Heart left ventricle (tissue), 16 donors: ENCODE data around the gene TRIM51. TPM values are rescaled to one million over a fixed set of nuclear protein-coding genes. Genes with fewer than 3 reads are reported as not detected.
A peak's percentile ranks its signal among the peaks of the same experiment; 100 is the strongest.
"Not testable (repeated sequence)": the region's sequence is repeated elsewhere in the genome, so short reads cannot be mapped to it uniquely, and the experiment has no call there.

Experiments used
- ATAC-seq, 4 donors: fragments of 200-7000 bp; cut with Tn5 transposase; one replicate each; pipeline ENCODE4 v1.9.1; 2020 to 2022; ENCODE audit warnings: moderate library complexity in 4 of 4, mild to moderate bottlenecking in 3 of 4, moderate number of reproducible peaks in 1 of 4
- DNase-seq, 5 donors: peaks; one replicate each; pipeline ENCODE4 v3.0.0-alpha.2; 2020
- H3K27ac ChIP-seq, 12 donors: fragments of 200-600 bp; sonication (generic) in 4 of 12; one replicate each; pipeline versions ENCODE4 v1.5.0 to v1.8.0; 2016 to 2022; ENCODE audit warnings: mild to moderate bottlenecking in 2 of 12
- H3K27me3 ChIP-seq, 9 donors: fragments of 200-600 bp; sonication (generic) in 2 of 9; one replicate each; pipeline versions ENCODE4 v1.5.1 to v1.8.0; 2016 to 2022; ENCODE audit warnings: mild to moderate bottlenecking in 3 of 9
- H3K36me3 ChIP-seq, 9 donors: fragments of 200-600 bp; sonication (generic) in 2 of 9; one replicate each; pipeline versions ENCODE4 v1.5.0 to v1.8.0; 2018 to 2022; ENCODE audit warnings: mild to moderate bottlenecking in 2 of 9
- H3K4me1 ChIP-seq, 12 donors: fragments of 200-600 bp; sonication (generic) in 4 of 12; one replicate each; pipeline versions ENCODE4 v1.5.0 to v1.8.0; 2016 to 2022; ENCODE audit warnings: mild to moderate bottlenecking in 3 of 12
- H3K4me3 ChIP-seq, 12 donors: fragments of 200-600 bp; sonication (generic) in 4 of 12; one replicate each; pipeline versions ENCODE4 v1.5.0 to v1.8.0; 2017 to 2022; ENCODE audit warnings: mild to moderate bottlenecking in 9 of 12, moderate library complexity in 4 of 12
- H3K9me3 ChIP-seq, 12 donors: fragments of 200-600 bp; sonication (generic) in 4 of 12; one replicate each; pipeline versions ENCODE4 v1.5.0 to v1.8.0; 2016 to 2022; ENCODE audit warnings: mild to moderate bottlenecking in 1 of 12
- POLR2A ChIP-seq, 2 donors: fragments of 450-650 bp; IDR thresholded peaks; one replicate each; pipeline ENCODE4 v1.6.1; 2017; ENCODE audit warnings: antibody characterized with exemption in 2 of 2, mild to moderate bottlenecking in 2 of 2, moderate library complexity in 2 of 2
- WGBS, 4 donors: extraction: QIAGEN DNeasy Blood & Tissue Kit in 2 of 4; methylation state at CpG; one replicate each; pipeline versions ENCODE4 v1.1.5 to v1.1.7; 2013 to 2018; 5-methylcytosine and 5-hydroxymethylcytosine counted together
- intact Hi-C, 10 donors: fragments of 100-400 bp; cut with DNase I; formaldehyde crosslinking; loops; one replicate each; pipeline versions ENCODE4 v1.11.1 to v1.14.2; 2022
- polyA plus RNA-seq, 2 donors: library from polyadenylated mRNA; stranded (reverse); fragments of 200-250 nt; gene quantifications; one replicate each; pipeline ENCODE4 v1.2.3, GENCODE V29; 2013
- total RNA-seq, 9 donors: library from RNA; depleted of rRNA in 2 of 9; stranded (reverse); fragments of >200 nt in 2 of 9; fragmentation: NEBNext Ultra II Directional in 3 of 9; extraction: Animal tissue kit (Norgen Biotek cat#: 25700) in 3 of 9; gene quantifications; one replicate each; pipeline versions ENCODE4 v1.1.0 to v1.2.4, GENCODE V29; 2016 to 2023
- TF ChIP-seq, protein P1 (sequence below), 12 donors: fragments of 200-600 bp; sonication (generic) in 4 of 12; IDR thresholded peaks; one replicate each; pipeline versions ENCODE4 v1.5.0 to v1.8.0; 2018 to 2022; ENCODE audit warnings: antibody characterized with exemption in 12 of 12, mild to moderate bottlenecking in 5 of 12
- donor health status: ischemic (EF 13 %, LVEDD 7.1; RV severe dilation, severe dysfunction).
- donor health status: healthy with polysubstance abuse.
- donor health status: DM: no; HTN: yes; CAD: no.
- donor health status: DM: no; HTN: no; CAD: no.
- donor health status: ischemic (EF 25% LVEDD 6.9; RV normal size, moderate dysfunction).
- donor health status: ischemic (EF 25% LVEDD 5.7; RV mildly dilated, moderate dysfunction).
- donor health status: healthy.
- donor health status: DM: yes; HTN: yes; CAD: no.
- donor health status: ischemic (EF 35%, LVEDD 5.7; RV mildly dilated, moderate dysfunction).
- donor health status: nonischemic (EF 11% LVEDD 7.7; RV severe dilation, severe dysfunction).
- donor health status: DM: yes; HTN: yes; CAD: no.
- donor health status: PGD.
- donor health status: ischemic (EF 29% LVEDD 5.4; RV normal size, mild dysfunction).
- donor health status: nonischemic (EF 23%, LVEDD 6.1; RV moderate dilation, normal function).

Gene TRIM51
- total and polyA plus RNA-seq, 11 donors, result not detected

DNA sequence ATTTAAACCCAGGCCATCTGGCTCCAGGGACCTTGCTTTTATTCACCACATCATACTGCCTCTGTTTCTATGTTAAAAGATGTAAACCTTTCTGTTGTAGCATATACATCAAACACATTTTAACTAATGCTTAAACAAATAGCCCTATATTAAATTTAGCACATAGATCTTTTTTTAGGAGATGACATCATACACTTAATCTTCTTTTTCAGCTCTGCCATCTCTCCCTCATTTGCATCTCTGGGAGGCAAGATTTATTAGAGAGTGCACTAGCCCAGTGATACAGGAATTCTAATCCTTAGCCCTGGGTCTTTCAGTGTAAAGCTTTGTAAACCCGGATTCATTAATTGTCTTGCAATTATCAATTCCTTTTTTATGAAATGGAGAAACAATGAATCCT is 31.0 kb upstream of the TRIM51 start:
- no peak for DNase-seq
- Histone ChIP-seq H3K4me1 (no peaks in the 10 kb centered on the region), H3K27ac (no peak overlapping the region), H3K4me3 (no peak overlapping the region), H3K27me3 (no peaks in the 10 kb centered on the region), H3K36me3 (no peaks in the 10 kb centered on the region), H3K9me3 (no peaks in the 10 kb centered on the region)
- 68 to 83% (median 72%) methylated on average over 1 of the region's 1 CpG for WGBS, 4 donors
- intact Hi-C loops, result no loop called here
- no peak for ATAC-seq
- no peak for TF ChIP-seq POLR2A (IDR thresholded peaks at IDR 0.05)
- TF ChIP-seq, protein P1, sequence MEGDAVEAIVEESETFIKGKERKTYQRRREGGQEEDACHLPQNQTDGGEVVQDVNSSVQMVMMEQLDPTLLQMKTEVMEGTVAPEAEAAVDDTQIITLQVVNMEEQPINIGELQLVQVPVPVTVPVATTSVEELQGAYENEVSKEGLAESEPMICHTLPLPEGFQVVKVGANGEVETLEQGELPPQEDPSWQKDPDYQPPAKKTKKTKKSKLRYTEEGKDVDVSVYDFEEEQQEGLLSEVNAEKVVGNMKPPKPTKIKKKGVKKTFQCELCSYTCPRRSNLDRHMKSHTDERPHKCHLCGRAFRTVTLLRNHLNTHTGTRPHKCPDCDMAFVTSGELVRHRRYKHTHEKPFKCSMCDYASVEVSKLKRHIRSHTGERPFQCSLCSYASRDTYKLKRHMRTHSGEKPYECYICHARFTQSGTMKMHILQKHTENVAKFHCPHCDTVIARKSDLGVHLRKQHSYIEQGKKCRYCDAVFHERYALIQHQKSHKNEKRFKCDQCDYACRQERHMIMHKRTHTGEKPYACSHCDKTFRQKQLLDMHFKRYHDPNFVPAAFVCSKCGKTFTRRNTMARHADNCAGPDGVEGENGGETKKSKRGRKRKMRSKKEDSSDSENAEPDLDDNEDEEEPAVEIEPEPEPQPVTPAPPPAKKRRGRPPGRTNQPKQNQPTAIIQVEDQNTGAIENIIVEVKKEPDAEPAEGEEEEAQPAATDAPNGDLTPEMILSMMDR (IDR thresholded peaks at IDR 0.05), result no peak

DNA sequence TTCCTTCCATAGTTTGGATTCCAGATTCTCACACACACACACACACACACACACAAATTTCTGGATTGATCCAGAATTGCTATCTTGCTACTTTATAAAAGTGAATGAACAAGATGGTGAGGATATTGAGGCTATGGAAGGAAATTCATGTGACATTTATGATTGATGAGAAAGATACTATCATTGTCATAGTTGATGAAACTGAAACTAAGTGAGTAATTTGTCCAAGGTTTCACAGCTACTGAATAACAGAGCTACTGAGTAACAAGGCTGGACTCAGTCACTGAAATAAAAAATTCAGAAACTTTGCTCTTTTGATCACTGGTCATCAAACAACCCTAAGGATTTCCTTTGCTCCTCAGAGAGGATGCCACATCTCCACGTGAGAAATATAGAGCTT is 28.4 kb upstream of the TRIM51 start:
- DNase-seq (no peak), ATAC-seq (no peak)
- no peaks in the 10 kb centered on the region for H3K4me1 ChIP-seq
- TF ChIP-seq POLR2A (IDR thresholded peaks at IDR 0.05), result no peak
- TF ChIP-seq, protein P1 (IDR thresholded peaks at IDR 0.05), result no peak
- H3K36me3 ChIP-seq, result no peaks in the 10 kb centered on the region
- no peak overlapping the region for H3K4me3 ChIP-seq
- 4 to 25% (median 8%) methylated on average over 1 of the region's 1 CpG for WGBS, 4 donors
- no peak overlapping the region for H3K27ac ChIP-seq
- no peaks in the 10 kb centered on the region for H3K9me3 ChIP-seq
- no peaks in the 10 kb centered on the region for H3K27me3 ChIP-seq
- intact Hi-C loops, result no loop called here

DNA sequence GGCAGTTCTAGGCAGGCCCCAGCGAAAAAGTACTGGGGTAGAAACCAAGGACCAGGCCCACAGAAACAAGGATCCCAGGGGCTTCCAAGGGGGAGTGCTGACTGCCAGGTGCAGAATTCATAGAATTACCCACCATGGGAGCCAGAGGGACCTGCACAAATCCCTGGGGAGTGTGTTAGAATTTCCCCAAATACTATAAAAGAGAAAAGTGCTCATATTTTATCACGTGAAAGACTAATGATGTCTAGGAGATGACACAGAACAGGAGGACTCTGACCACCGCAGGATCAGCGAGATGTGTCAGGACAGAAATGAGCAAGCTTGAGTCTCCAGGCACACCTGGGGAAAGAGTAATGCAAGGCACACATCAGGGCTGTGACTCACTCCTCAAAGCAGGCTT is 15.7 kb upstream of the TRIM51 start:
- H3K27me3 ChIP-seq, intact Hi-C loops, H3K36me3 ChIP-seq, ATAC-seq, H3K27ac ChIP-seq, H3K9me3 ChIP-seq, DNase-seq, H3K4me3 ChIP-seq, H3K4me1 ChIP-seq: not testable (repeated sequence)
- 77 to 81% (median 78%) methylated on average over 4 of the region's 4 CpGs for WGBS, 4 donors

DNA sequence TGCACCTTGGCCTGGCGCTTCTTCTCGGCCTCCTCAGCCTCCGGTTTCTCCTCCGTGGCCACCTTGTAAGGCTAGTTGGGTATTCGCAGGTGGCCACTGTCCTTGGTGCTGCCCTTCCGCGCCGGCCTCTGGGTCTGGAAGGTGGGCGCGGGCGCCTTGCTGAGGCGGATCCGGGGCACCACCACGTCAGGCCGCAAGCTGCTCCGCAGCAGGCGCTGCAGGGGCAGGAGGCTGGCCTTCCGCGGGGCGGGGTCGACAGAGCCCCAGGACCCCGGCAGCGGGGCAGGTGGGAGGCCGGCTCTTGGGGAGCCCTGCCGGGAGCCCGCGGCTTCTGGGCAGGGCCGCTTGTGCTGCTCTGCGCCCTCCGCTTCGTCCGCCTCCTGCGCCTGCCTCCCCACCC is 10.4 kb upstream of the TRIM51 start:
- peak overlapping the region in 3 of 12 donors; percentile 10 to 26 (median 16) for H3K4me3 ChIP-seq
- H3K27me3 ChIP-seq, ATAC-seq, H3K4me1 ChIP-seq, H3K27ac ChIP-seq, H3K36me3 ChIP-seq, H3K9me3 ChIP-seq, intact Hi-C loops: not testable (repeated sequence)
- peak in 1 of 5 donors; percentile 56 for DNase-seq
- 9 to 53% (median 29%) methylated on average over 11 to 33 of the region's 33 CpGs for WGBS, 4 donors

DNA sequence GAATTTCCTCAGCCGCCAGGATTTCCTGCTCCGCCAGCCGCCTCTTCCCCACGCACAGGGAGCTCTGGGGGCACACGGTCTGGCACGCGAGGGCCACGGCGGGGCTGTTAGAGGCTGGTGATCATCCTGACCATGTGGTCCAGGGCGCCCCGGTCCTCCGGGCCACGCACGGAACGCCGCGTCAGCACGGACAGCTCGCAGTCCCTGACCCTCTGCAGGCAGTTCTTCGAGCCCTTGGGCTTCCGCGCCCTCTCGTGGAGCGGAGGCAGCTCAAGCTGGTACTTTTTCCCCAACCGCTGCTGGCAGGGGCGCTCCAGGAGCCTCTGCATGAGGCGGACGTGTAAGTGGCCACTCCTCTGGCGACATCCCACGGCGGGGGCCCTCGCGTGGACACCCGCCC is 10.0 kb upstream of the TRIM51 start:
- H3K27me3 ChIP-seq, intact Hi-C loops, ATAC-seq, H3K9me3 ChIP-seq, H3K4me1 ChIP-seq, H3K36me3 ChIP-seq, H3K27ac ChIP-seq: not testable (repeated sequence)
- peak in 1 of 5 donors; percentile 52 for DNase-seq
- WGBS, 4 donors, result 14 to 56% (median 25%) methylated on average over 23 to 34 of the region's 34 CpGs
- peak overlapping the region in 3 of 12 donors; percentile 10 to 26 (median 16) for H3K4me3 ChIP-seq

DNA sequence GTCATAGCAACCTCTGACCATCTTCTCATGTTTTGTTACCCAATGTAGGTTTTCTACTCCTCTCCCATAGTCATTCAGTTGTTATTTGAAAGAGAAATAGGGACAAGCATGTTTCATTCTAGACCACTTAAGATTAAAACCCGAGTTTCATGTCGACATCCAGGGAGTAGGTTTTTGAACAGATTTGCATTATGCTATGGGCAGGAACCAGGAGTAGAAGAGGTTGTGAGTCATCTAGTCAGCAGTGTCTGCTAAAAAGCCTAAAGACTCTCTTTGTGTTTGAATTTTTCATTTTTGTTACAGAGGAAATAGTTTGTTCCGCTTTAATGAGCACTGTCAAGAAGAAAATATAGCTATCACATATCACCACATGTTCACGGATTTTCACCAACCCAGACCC is 1.9 kb downstream of the TRIM51 start:
- H3K9me3 ChIP-seq, ATAC-seq, H3K36me3 ChIP-seq, H3K4me3 ChIP-seq, H3K27ac ChIP-seq, H3K4me1 ChIP-seq, intact Hi-C loops, DNase-seq, H3K27me3 ChIP-seq: not testable (repeated sequence)
- 77 to 84% (median 81%) methylated on average over 4 of the region's 4 CpGs for WGBS, 4 donors

DNA sequence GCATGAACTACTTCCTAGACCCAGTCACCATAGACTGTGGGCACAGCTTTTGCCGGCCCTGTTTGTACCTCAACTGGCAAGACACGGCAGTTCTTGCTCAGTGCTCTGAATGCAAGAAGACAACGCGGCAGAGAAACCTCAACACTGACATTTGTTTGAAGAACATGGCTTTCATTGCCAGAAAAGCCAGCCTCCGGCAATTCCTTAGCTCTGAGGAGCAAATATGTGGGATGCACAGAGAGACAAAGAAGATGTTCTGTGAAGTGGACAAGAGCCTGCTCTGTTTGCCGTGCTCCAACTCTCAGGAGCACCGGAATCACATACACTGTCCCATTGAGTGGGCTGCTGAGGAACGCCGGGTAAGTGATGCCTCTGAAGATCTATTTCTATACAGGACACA is 2.4 kb downstream of the TRIM51 start:
- DNase-seq, H3K9me3 ChIP-seq, H3K4me3 ChIP-seq, ATAC-seq, H3K36me3 ChIP-seq, H3K4me1 ChIP-seq, intact Hi-C loops, H3K27ac ChIP-seq, H3K27me3 ChIP-seq: not testable (repeated sequence)
- WGBS, 4 donors, result 82 to 92% (median 85%) methylated on average over 9 of the region's 9 CpGs
